Loucy (cell line): Measurements from ENCODE around the gene GMPPB.

ENCODE experiments used
- EZH2phosphoT487 ChIP-seq: fragments of 200-600 bp; IDR thresholded peaks from 2 replicates; pipeline ENCODE4 v1.6.1; 2018; ENCODE audit warnings: antibody characterized with exemption, mild to moderate bottlenecking, moderate library complexity, borderline replicate concordance
- TF ChIP-seq, protein P1 (sequence below): fragments of 200-600 bp; sonication (generic); conservative IDR thresholded peaks from 2 replicates; pipeline ENCODE4 v1.5.1; 2014; ENCODE audit warnings: mild to moderate bottlenecking, antibody characterized with exemption, low read length

- TF ChIP-seq, protein P1, sequence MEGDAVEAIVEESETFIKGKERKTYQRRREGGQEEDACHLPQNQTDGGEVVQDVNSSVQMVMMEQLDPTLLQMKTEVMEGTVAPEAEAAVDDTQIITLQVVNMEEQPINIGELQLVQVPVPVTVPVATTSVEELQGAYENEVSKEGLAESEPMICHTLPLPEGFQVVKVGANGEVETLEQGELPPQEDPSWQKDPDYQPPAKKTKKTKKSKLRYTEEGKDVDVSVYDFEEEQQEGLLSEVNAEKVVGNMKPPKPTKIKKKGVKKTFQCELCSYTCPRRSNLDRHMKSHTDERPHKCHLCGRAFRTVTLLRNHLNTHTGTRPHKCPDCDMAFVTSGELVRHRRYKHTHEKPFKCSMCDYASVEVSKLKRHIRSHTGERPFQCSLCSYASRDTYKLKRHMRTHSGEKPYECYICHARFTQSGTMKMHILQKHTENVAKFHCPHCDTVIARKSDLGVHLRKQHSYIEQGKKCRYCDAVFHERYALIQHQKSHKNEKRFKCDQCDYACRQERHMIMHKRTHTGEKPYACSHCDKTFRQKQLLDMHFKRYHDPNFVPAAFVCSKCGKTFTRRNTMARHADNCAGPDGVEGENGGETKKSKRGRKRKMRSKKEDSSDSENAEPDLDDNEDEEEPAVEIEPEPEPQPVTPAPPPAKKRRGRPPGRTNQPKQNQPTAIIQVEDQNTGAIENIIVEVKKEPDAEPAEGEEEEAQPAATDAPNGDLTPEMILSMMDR, result no peak
- no peak for TF ChIP-seq EZH2phosphoT487
Observed at GRCh38 chr3:49740427-49740826, 16.7 kb upstream of the GMPPB start.
